HG02642 (cell line): ENCODE data around the gene HHAT.

Experiments used
- ATAC-seq: cut with Tn5 transposase; IDR thresholded peaks from one replicate; pipeline ENCODE4 v1.9.1; 2021; ENCODE audit warnings: mild to moderate bottlenecking; ENCODE audit not compliant: unreplicated experiment, poor library complexity

HHAT gene

DNA sequence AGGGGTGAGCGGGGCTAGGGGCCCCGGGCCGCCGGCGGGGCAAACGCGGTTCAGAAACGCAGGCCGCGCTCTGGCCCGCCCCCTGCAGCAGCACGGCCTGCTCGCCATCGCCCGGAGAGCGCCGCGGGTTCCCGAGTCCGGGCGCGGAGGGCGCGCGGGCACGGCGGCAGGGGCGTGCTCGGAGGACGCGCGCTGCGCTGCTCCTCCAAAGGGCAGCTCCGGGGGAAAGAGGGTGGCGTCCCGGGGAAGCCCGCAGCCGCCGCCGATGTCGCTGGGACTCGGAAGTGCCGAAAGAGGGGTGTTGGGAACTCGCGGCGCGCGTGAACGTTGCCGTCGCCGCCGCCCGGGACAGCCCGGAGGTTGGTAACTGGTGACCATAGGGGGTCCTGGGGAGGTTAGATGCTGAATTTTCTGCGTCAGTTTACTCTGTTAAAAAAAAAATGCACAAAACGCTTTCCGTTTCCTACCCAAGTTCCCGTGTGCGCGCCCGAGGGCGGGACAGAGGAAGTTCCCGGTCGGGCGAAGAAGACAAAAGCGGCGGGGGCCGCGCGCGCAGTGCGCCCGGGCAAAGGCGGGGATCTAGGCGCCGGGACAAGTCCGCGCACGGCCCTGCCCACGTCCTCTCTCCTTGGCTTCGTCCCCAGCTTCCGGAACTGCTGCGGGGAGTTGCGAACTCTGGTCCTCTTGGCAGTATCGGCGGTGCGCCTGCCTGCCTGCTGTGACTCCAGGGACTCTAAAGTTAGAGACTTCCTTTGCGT is at the start of gene HHAT:
Gene HHAT, plus strand, starts transcription at position 157 of the 758 bp plus-strand sequence. CDS start 20,074 bp downstream, outside the sequence.
- peak; percentile 65 for ATAC-seq

- no peak for ATAC-seq
These were observed 48.5 kb upstream of the HHAT start for GRCh38 chr1:210280221-210280620.

DNA sequence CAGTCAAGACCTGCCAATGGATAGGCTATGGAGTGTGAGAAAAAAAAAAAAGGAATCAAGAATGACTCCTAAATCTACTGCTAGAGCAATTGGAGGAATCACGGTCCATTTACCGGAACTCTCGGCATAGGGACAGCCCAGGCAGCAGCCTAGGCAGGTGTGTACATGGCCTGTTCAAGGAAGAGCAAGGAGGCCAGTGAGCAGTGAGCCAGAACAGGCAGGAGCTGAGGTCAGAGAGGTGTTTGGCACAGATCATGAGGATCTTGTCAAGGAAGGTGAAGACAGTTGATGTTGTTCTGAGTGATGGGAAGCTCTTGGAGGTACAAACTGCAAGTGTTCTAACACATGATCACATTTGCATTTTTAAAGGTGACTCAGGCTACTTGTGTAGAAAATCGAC is 40.6 kb upstream of the HHAT start:
- no peak for ATAC-seq

DNA sequence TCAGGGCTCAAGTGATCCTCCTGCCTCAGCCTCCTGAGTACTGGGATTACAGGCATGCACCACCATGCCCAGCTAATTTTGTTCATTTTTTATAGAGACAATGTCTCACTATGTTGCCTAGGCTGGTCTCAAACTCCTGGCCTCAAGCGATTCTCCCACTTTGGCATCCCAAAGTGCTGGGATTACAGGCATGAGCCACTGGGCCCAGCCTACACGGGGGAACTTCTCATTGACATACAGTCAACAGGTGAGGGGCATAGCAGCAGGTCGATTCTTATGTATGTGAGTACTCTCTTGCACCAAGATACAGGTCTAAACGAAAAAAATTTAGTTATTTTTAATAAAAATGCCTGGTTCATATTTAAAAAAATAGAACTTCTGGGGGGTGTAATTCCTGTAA is 39.5 kb upstream of the HHAT start:
- no peak for ATAC-seq

DNA sequence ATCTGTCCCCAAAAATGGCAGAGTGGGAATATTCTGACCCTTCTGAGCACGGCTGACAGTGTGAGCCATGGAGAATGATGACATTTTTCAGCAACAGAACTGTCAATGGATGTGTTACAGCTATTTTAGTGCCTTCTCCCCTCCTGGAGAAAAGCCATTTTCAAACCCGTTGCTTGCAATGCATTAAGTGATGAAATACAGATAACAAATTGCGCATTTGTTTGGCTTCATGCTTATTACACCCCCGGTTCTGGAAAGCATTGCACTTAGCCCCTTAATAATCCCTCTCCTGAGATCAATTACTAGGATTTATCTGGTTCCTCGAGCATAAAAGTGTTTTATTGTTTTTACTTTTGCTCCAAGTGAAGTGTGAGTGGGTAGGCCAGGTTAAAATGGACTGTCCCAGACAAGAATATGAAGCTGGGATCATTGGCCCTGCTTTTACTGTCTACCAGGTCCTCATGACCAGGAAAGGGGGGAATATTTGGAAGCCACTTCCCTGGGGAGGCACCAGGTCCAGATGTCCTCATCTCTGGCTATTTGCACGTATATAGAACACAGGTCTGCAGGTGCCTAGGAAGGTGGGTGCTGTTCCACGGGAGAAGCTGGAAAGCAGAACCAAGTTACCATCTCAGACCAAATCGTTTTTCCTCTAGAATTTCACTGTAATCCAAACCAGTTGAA is 37.5 kb upstream of the HHAT start:
- no peak for ATAC-seq

- ATAC-seq, result no peak
These were observed 36.9 kb upstream of the HHAT start for GRCh38 chr1:210291786-210292230.

- peak; percentile 80 for ATAC-seq
These were observed 36.4 kb upstream of the HHAT start for GRCh38 chr1:210292231-210292871.

DNA sequence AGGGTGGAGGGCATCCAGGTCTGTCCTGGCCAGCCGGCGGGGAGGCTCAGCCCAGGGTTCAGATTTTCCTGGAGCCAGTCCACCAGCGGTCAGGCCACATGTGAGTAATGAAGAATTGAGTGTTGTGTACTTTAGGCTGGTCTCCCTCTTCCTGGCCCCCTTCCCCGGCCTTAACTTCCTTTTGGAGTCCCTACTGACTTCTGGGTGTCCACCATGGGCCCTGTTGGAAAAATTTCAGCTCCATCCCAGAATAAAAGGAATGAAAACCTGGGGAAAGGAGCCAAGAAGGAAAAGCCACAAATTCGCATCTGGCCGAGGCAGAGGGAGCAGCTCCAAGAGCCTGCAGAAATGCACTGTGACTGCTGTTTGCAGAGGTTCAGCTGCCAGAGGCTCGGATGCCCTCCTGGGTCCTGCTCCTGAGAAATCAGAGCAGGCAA is 35.5 kb upstream of the HHAT start:
- ATAC-seq, result no peak

DNA sequence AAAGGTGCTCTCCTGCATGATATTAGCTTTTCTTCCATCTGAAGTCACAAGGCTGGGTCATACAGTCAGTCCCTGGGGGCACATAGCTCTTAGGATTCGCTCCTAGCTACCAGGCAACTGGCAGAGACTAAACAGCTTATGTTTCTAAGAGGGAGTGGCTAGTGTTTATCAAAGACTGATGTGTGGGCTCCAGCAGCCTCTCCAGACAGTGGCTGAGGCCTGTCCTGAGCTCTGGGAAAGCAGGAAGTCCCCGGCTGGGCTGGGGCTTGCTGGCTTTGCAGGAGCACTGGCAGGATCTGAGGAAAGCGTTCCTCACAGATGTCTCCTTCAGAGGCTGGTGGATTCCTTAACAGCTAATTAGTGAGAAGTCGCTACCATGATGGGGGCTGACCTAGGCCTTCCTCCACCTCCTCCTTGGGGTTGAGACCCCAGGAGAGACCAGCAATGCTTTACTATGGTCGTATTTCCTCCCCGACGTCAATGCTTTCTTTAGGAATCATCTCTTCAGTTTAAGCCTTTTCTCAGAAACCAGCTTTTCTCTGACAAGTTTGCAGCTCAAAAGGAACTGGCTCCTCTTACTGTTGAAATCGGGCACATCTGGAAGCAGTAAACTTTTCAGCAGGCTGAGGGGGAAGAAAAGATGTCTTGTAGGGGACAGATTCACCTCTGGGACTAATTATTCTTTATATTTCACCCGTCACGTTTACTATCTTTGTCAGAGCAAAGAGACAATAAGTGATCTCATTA is 33.5 kb upstream of the HHAT start:
- no peak for ATAC-seq

- no peak for ATAC-seq
These were observed 32.0 kb upstream of the HHAT start for GRCh38 chr1:210296682-210297081.

DNA sequence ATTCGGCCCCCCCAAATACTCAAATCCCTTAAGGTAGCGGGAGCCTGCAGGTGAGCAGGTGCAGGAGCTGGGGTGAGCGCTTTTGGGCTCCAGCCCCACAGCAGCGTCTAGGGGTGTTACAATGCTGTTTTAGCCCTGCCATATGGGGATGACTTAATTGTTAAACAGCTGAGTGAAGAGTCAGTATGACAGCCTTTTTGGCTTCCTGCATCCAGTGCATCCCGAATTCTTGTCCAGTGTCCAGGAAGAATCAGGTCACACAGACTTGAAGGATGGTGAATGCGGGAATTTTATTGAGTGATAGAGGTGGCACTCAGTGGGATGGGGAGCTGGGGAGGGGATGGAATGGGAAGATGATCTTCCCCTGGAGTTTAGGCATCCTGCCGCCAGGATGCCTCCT is 30.4 kb upstream of the HHAT start:
- no peak for ATAC-seq

- no peak for ATAC-seq
These were observed 29.8 kb upstream of the HHAT start for GRCh38 chr1:210298936-210299335.

- no peak for ATAC-seq
These were observed 29.2 kb upstream of the HHAT start for GRCh38 chr1:210299501-210299900.

DNA sequence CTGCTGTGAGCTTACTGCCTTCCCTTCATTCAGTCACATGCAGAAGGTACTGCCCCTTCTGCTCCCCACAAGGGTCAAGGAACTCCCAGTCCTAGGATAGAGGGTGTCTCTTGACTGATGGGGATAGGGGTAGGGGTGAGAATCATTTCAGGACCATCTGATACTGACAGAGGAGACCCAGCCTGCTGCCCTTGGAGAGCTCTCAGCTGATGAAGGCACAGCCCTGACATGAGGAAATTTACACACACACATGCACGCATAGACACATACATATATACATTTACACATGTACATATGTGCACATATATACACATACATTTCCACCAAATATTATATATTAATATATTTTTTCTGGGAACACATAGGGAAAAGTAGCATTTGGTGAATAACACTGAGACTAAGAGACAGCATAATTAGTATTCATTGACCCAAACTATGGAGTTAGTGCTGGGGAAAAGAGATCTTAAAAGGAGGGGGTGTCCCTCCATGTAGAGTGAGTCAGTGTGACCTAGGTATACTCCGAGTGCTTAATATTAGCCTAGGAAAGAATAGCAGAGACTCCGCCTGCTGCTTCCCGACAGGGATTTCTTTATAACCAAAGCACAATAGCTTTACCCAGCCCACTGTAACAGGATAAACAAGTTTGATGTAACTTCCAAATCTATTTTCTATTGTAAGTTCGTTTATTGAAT is 27.6 kb upstream of the HHAT start:
- ATAC-seq, result no peak

- no peak for ATAC-seq
These were observed 27.1 kb upstream of the HHAT start for GRCh38 chr1:210301615-210302000.

DNA sequence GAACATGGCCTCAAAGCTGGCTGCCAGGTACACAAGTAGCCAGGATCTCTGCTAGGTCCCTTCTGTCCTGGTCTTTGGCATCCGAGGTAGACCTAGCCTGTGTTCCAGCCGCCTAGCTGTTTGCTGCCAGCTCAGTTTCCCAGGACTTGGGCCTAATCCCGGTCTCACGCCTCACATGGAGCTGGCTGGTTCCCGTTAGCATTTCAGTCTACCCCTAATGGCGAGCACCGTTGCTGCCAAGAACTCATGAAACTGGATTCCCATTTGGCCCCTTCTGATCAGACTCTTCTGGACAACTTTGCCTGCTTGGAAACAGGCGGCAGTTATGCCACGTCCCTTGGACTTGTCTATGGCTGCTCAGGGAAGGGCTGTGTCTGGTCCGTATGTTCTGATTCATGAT is 26.2 kb upstream of the HHAT start:
- ATAC-seq, result no peak

GRCh38 chr1:210303391-210303790 is 25.3 kb upstream of the HHAT start:
- ATAC-seq, result no peak

DNA sequence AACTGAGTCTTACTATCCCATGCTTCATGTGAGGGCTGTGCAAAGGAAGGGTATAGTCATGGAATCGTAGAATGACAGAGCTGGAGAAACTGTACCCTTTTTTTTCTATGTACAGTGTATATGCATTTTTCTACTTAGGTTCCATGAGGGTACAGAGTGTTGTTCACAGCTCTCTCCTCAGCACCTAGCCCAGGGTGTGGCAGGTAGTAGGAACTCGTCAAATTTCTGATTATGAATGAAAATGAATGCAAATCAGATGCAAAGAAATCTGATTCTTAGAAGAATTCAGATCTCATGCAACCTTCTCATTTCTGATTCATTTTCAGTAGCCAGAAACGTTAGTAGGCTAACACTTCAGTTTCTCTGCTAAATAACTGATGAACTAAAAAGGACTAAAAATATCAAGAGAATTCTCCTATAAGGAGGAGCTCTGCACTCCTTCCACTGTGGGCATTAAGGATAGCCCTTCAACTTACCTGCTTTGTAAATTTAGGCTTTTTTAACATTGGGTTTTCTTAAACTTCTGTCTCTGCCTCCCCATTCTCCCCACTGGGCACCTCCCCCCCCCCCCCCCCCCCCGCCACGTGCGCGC is 18.0 kb upstream of the HHAT start:
- ATAC-seq, result no peak

- ATAC-seq, result no peak
These were observed 16.8 kb upstream of the HHAT start for GRCh38 chr1:210311726-210312493.
